ENCODE data around the gene SLC17A7. TPM values are rescaled to one million over a fixed set of nuclear protein-coding genes. Genes with fewer than 3 reads are reported as not detected.

The SLC17A7 gene
- total RNA-seq, 2 experiments from 2014 or later: 0.23 TPM; not detected in 1

DNA sequence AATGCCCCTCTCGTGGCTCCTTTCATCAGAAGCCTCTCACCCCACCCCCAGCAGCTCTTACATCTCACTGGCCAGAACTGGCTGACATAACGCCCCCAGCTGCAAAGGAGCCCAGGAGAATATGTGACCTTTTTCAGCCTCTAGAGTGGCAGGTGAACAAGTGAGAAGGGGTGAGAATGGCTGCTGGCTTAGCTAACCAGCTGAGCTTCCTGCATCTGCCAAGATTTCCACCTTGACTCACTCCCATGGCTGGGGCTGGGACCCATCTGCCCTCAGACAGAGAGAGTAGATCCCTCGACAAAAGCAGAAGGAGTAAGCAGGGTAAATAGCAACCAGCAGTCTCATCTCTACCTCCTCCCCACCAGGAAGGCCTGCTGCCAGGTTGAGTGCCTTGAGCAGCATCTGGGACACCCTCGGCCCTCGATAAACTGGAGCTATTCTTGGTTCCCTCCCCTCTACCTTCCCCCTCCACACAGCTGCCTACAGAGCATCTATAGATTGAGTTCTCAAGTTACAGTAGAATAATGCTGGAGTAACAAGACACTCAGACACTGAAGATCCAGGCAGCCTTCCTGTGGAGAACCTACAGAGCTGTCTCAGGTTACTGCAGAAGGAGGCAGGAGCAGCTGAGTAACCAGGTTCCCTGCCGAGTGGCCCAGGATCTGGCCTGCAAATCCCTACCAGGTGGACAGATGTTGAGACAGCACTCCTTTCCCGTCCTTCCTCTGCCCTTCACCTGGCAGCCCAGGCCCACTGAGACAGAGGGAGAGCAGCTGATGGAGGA lies 37.7 kb downstream of the SLC17A7 start:
- CTCF ChIA-PET: interaction anchor here (0.8 to 1.5 kb wide), 2 partner anchors 12 to 13 kb away, joined by 3 to 8 read pairs; no protein-coding TSS in a partner anchor
- H3K4me1 Mint-ChIP-seq (ENCODE audit: low read depth): peaks cover 10% of the 10 kb centered on the region
- POLR2A ChIA-PET: interaction anchor here (0.8 to 1.1 kb wide), 2 partner anchors 18 to 21 kb away, joined by 3 read pairs; partner anchors contain the start of gene GFY
- intact Hi-C loops (cut with micrococcal nuclease): no loop called here
- no peak overlapping the region for H3K27ac Mint-ChIP-seq
- ATAC-seq: peak; percentile 56
- no peaks in the 10 kb centered on the region for H3K9me3 Mint-ChIP-seq
- no peak overlapping the region for H3K4me3 Mint-ChIP-seq
- TF ChIP-seq, protein P1, sequence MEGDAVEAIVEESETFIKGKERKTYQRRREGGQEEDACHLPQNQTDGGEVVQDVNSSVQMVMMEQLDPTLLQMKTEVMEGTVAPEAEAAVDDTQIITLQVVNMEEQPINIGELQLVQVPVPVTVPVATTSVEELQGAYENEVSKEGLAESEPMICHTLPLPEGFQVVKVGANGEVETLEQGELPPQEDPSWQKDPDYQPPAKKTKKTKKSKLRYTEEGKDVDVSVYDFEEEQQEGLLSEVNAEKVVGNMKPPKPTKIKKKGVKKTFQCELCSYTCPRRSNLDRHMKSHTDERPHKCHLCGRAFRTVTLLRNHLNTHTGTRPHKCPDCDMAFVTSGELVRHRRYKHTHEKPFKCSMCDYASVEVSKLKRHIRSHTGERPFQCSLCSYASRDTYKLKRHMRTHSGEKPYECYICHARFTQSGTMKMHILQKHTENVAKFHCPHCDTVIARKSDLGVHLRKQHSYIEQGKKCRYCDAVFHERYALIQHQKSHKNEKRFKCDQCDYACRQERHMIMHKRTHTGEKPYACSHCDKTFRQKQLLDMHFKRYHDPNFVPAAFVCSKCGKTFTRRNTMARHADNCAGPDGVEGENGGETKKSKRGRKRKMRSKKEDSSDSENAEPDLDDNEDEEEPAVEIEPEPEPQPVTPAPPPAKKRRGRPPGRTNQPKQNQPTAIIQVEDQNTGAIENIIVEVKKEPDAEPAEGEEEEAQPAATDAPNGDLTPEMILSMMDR (IDR thresholded peaks at IDR 0.05): no peak
- DNase-seq: peak; percentile 50
- no peaks in the 10 kb centered on the region for H3K36me3 Mint-ChIP-seq (ENCODE audit: low read depth)
- H3K27me3 Mint-ChIP-seq: peaks cover under 1% of the 10 kb centered on the region

DNA sequence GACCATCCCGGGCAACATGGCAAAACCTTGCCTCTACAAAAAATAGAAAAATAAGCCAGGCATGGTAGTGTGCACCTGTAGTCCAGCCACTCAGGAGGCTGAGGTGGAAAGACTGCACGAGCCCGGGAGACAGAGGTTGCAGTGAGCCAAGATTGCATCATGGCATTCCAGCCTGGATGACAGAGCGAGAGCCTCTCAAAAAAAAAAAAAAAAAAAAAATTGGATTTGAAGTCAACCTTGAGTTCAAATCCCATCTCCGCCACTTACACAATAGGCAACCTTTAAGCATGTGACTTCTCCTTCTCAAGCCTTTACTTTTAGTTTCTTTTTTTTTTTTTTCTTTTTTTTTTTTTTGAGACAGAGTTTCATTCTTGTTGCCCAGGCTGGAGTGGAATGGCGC lies 41.3 kb downstream of the SLC17A7 start:
- ChIA-PET POLR2A (no interaction called here), CTCF (interaction anchor here (1.0 kb wide), 1 partner anchor 22 kb away, joined by 3 read pairs; no protein-coding TSS in a partner anchor)
- no peaks in the 10 kb centered on the region for H3K36me3 Mint-ChIP-seq (ENCODE audit: low read depth)
- no peaks in the 10 kb centered on the region for H3K9me3 Mint-ChIP-seq
- TF ChIP-seq, protein P1 (IDR thresholded peaks at IDR 0.05): no peak
- DNase-seq (no peak), ATAC-seq (no peak)
- H3K4me1 Mint-ChIP-seq (ENCODE audit: low read depth): peaks cover 10% of the 10 kb centered on the region
- H3K4me3 Mint-ChIP-seq: no peak overlapping the region
- H3K27me3 Mint-ChIP-seq: peaks cover 2% of the 10 kb centered on the region
- intact Hi-C loops (cut with micrococcal nuclease): no loop called here
- H3K27ac Mint-ChIP-seq: no peak overlapping the region

DNA sequence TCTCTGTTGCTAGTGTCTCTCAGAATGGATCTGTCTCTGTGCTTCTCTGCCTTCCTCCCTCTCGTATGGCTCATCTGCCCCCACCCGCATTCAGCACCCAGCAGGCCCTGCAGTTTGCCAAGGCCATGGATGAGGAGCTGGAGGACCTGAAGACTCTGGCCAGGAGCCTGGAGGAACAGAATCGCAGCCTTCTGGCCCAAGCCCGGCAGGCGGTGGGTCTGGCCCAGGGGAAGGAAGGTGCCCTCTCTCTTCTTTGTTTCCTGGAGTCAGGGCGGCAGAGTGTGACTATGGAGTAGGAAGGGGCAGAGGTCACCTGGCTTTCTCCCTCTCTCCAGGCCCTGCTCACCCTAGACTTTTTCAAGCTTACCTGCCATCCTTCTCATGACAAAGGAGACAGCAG lies 42.4 kb downstream of the SLC17A7 start:
- ChIA-PET POLR2A (interaction anchor here (0.6 to 1.9 kb wide), 2 partner anchors 10 to 26 kb away, joined by 3 to 5 read pairs; no protein-coding TSS in a partner anchor), CTCF (interaction anchor here (0.8 kb wide), 1 partner anchor 72 kb away, joined by 4 read pairs; no protein-coding TSS in a partner anchor)
- no peaks in the 10 kb centered on the region for H3K36me3 Mint-ChIP-seq (ENCODE audit: low read depth)
- ATAC-seq: no peak
- no peak for DNase-seq
- H3K9me3 Mint-ChIP-seq: no peaks in the 10 kb centered on the region
- H3K4me3 Mint-ChIP-seq: no peak overlapping the region
- TF ChIP-seq, protein P1 (IDR thresholded peaks at IDR 0.05): no peak
- intact Hi-C loops (cut with micrococcal nuclease): no loop called here
- no peak overlapping the region for H3K27ac Mint-ChIP-seq
- H3K27me3 Mint-ChIP-seq: peaks cover 2% of the 10 kb centered on the region
- peaks cover 10% of the 10 kb centered on the region for H3K4me1 Mint-ChIP-seq (ENCODE audit: low read depth)

DNA sequence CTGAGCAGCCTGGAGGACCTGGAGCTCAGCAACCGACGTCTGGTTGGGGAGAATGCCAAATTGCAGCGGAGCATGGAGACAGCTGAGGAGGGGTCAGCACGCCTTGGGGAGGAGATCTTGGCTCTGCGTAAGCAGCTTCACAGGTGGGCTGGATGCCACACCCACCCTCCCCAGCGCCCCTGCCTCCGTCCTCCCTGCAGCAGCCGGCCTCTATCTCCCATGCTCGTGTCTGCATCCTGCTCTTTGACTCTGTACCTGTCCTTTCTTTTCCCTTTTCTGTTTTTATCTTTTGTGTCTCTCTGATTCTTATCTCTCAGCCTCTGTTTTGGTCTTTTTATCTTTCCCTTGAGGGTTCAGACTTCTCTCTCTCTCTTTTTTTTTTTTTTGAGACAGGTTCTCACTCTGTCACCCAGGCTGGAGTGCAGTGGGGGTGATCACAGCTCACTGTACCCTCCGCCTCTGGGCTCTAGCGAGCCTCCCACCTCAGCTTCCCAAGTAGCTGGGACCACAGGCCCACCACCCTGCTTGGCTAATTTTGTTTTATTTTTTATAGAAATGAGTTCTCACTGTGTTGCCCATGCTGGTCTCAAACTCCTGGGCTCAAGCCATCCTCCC lies 43.2 kb downstream of the SLC17A7 start:
- Mint-ChIP-seq H3K9me3 (no peaks in the 10 kb centered on the region), H3K4me1 (ENCODE audit: low read depth) (peaks cover 10% of the 10 kb centered on the region), H3K36me3 (ENCODE audit: low read depth) (no peaks in the 10 kb centered on the region), H3K4me3 (no peak overlapping the region), H3K27ac (no peak overlapping the region), H3K27me3 (peaks cover 2% of the 10 kb centered on the region)
- CTCF ChIA-PET: no interaction called here
- ATAC-seq (no peak), DNase-seq (no peak)
- intact Hi-C loops (cut with micrococcal nuclease): no loop called here
- POLR2A ChIA-PET: interaction anchor here (1.9 kb wide), 1 partner anchor 11 kb away, joined by 5 read pairs; no protein-coding TSS in a partner anchor
- TF ChIP-seq, protein P1 (IDR thresholded peaks at IDR 0.05): no peak
